ENCODE measurements around the gene MTPN.
A peak's percentile ranks its signal among the peaks of the same experiment; 100 is the strongest.

Gene MTPN

GRCh38 chr7:135918134-135918533 lies 59.0 kb downstream of the MTPN start:
- Mint-ChIP-seq H3K9me3 (peaks cover 13 to 14% of the 10 kb centered on the region in 2 donors), H3K4me3 (no peak overlapping the region)
- ATAC-seq (replicated peaks): no peak

GRCh38 chr7:135917721-135918120 lies 59.4 kb downstream of the MTPN start:
- ATAC-seq (replicated peaks) (peak; percentile 49 to 69), DNase-seq (peak; percentile 4)
- H3K4me3 Mint-ChIP-seq: no peak overlapping the region
- peak overlapping the region; percentile 4 for H3K27ac Mint-ChIP-seq
- H3K36me3 Mint-ChIP-seq: peaks cover 20 to 41% of the 10 kb centered on the region in 2 donors
- H3K27me3 Mint-ChIP-seq: no peaks in the 10 kb centered on the region
- H3K9me3 Mint-ChIP-seq: peaks cover 13 to 14% of the 10 kb centered on the region in 2 donors
- H3K4me1 Mint-ChIP-seq: peaks cover 18 to 23% of the 10 kb centered on the region in 2 donors

More at GRCh38 chr7:135918134-135918533, 59.0 kb downstream of the MTPN start:
- Mint-ChIP-seq H3K27ac (no peak overlapping the region), H3K36me3 (peaks cover 24 to 41% of the 10 kb centered on the region in 2 donors), H3K27me3 (no peaks in the 10 kb centered on the region), H3K4me1 (peaks cover 18 to 23% of the 10 kb centered on the region in 2 donors)
- no peak for DNase-seq

GRCh38 chr7:135914346-135914745 lies 62.8 kb downstream of the MTPN start:
- Mint-ChIP-seq H3K4me3 (no peak overlapping the region), H3K4me1 (peaks cover 13 to 22% of the 10 kb centered on the region in 2 donors), H3K9me3 (peaks cover 9 to 11% of the 10 kb centered on the region in 2 donors), H3K36me3 (peaks cover 15 to 21% of the 10 kb centered on the region in 2 donors), H3K27ac (no peak overlapping the region), H3K27me3 (no peaks in the 10 kb centered on the region)
- ATAC-seq (replicated peaks) (no peak), DNase-seq (no peak)

DNA sequence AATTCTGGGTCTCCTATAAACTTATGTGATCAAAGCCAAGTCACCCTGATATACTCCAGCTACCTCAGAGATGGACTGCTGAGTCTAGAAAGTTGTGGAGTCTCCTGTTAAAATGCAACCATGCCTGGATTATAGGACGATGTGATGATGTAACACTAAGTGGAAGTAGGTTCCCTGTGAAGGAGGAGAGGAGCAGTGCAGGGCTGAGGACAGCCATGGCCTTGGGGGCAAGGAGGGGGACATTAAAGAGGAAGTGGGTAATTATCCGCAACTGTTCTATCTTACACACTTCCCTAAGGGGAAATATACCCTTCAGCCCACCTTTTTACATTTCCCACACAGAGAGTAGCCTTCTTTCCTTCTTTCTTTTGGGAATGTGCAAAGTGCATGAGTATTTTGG lies 63.8 kb downstream of the MTPN start:
- no peaks in the 10 kb centered on the region for H3K27me3 Mint-ChIP-seq
- H3K27ac Mint-ChIP-seq: no peak overlapping the region
- peaks cover 15 to 21% of the 10 kb centered on the region in 2 donors for H3K36me3 Mint-ChIP-seq
- DNase-seq: no peak
- ATAC-seq (replicated peaks): no peak
- peaks cover 9 to 14% of the 10 kb centered on the region in 2 donors for H3K4me1 Mint-ChIP-seq
- no peak overlapping the region for H3K4me3 Mint-ChIP-seq
- H3K9me3 Mint-ChIP-seq: peaks cover 9 to 10% of the 10 kb centered on the region in 2 donors

- Mint-ChIP-seq H3K27ac (no peak overlapping the region), H3K9me3 (peaks cover 0 to 1% of the 10 kb centered on the region in 2 donors)
- no peak for DNase-seq
These were observed 66.1 kb downstream of the MTPN start for GRCh38 chr7:135911099-135911498.

DNA sequence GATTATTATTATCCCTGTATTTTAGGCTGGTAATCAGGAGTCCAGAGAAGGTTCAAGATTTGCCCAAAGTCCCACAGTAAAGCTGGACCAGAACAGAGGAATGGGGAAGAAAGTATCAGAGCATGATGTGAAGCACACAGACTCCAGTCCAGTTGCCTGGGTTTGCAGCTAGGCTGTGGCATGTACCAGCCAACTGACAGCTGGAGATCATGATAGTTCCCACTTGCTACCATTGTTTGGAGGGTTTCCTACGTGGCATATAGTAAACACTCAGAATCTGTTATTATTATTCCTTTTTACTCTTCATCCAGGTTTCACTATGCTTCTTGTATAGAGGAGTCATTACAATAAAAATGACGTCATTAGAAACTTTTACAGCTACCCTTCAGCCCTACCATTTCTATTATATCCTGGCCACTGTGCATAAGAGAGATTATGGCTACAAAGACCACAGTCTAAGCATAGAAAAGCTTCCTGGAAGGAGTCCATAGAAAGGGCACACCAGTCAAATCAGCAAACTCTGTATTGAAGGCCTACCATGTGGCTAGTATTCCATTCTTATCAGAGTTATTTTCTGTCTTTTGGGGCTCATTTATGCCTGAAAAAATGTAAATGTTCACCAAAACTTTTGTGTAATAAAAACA lies 66.6 kb downstream of the MTPN start:
- DNase-seq: no peak
- Mint-ChIP-seq H3K4me3 (no peak overlapping the region), H3K9me3 (no peaks in the 10 kb centered on the region), H3K27ac (no peak overlapping the region), H3K4me1 (no peaks in the 10 kb centered on the region), H3K27me3 (no peaks in the 10 kb centered on the region), H3K36me3 (peaks cover 4% of the 10 kb centered on the region in 2 donors)
- ATAC-seq (replicated peaks): no peak

More at GRCh38 chr7:135911099-135911498, 66.1 kb downstream of the MTPN start:
- ATAC-seq (replicated peaks): no peak
- Mint-ChIP-seq H3K4me1 (no peaks in the 10 kb centered on the region), H3K4me3 (no peak overlapping the region), H3K27me3 (no peaks in the 10 kb centered on the region), H3K36me3 (peaks cover 6 to 9% of the 10 kb centered on the region in 2 donors)

GRCh38 chr7:135905858-135906257 lies 71.3 kb downstream of the MTPN start:
- Mint-ChIP-seq H3K27me3 (no peaks in the 10 kb centered on the region), H3K36me3 (no peaks in the 10 kb centered on the region), H3K4me3 (no peak overlapping the region), H3K4me1 (no peaks in the 10 kb centered on the region), H3K9me3 (peaks cover 0 to 2% of the 10 kb centered on the region in 2 donors), H3K27ac (no peak overlapping the region)
- no peak for DNase-seq
- ATAC-seq (replicated peaks): no peak

GRCh38 chr7:135905355-135905754 lies 71.8 kb downstream of the MTPN start:
- Mint-ChIP-seq H3K4me3 (no peak overlapping the region), H3K27ac (no peak overlapping the region), H3K36me3 (no peaks in the 10 kb centered on the region), H3K4me1 (no peaks in the 10 kb centered on the region), H3K9me3 (peaks cover 0 to 2% of the 10 kb centered on the region in 2 donors), H3K27me3 (no peaks in the 10 kb centered on the region)
- ATAC-seq (replicated peaks): no peak
- no peak for DNase-seq

DNA sequence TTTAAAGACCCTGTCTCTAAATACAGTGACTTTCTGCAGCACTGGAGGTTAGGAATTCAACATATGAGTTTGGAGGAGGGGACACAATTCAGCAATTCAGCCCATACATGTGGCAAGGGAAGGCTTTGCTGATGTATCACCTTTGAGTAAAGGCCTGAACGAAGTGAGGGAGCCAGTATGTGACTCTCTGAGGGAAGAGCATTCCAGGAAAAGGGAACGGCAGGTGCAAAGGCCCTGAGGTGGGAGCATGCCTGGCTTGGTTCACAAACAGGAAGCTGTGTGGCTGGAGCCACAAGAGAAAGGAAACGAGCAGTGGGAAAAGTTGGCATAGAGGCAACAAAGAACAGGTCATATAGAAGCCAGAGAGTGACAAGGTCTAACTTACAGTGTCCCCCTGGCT lies 72.9 kb downstream of the MTPN start:
- Mint-ChIP-seq H3K4me1 (no peaks in the 10 kb centered on the region), H3K27me3 (no peaks in the 10 kb centered on the region), H3K4me3 (no peak overlapping the region), H3K36me3 (no peaks in the 10 kb centered on the region), H3K27ac (no peak overlapping the region), H3K9me3 (peaks cover 0 to 2% of the 10 kb centered on the region in 2 donors)
- DNase-seq: no peak
- no peak for ATAC-seq (replicated peaks)

DNA sequence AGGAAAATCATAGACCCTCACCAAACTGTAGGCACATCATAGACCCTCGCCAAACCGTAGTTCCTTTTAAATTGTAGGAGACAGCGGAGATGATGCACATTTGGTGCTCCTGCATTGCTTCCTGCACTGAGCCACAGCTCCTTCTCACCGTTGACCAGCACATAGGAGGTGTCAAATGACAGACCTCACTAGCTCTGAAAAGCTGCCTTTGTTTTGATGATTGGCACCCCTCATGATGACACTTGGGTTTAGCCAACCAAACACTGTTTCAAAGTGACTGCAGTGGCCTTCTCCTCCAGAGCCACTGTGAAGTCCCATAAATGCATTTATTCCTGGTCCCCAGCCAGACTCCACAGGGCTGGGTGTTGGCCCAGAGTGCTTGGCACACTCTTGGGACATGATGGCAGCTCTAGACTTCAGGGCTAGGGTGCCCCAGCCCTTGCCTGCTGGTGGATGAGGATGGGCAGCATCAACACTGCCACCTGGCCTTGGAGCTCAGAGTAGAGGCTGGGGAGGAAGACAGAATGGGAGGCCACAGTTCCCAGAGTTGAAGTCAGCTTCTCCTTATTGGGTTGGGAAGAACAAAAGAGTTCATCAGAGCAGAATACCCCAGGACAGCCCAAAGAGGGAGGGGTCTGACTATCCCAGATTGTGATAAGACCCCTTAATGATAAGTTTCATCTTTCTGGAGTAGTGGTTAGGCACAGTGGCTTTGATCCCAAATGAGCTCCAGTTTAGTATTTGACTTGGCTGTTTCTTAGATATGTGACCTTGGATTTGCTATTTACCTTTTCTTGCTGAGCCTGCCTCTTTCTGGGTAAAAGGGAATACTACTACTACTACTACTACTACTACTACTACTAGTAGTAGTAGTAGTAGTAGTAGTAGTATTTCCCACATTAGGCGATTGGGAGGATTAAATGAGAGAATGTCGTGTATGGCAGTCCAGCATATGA lies 75.3 kb downstream of the MTPN start:
- Mint-ChIP-seq H3K4me3 (no peak overlapping the region), H3K36me3 (no peaks in the 10 kb centered on the region), H3K27me3 (no peaks in the 10 kb centered on the region), H3K9me3 (peaks cover 0 to 2% of the 10 kb centered on the region in 2 donors), H3K27ac (no peak overlapping the region), H3K4me1 (no peaks in the 10 kb centered on the region)
- no peak for ATAC-seq (replicated peaks)
- no peak for DNase-seq

- Mint-ChIP-seq H3K27ac (no peak overlapping the region), H3K4me1 (no peaks in the 10 kb centered on the region), H3K27me3 (no peaks in the 10 kb centered on the region), H3K4me3 (no peak overlapping the region), H3K9me3 (peaks cover 0 to 2% of the 10 kb centered on the region in 2 donors), H3K36me3 (no peaks in the 10 kb centered on the region)
- ATAC-seq (replicated peaks) (no peak), DNase-seq (no peak)
These were observed 77.1 kb downstream of the MTPN start for GRCh38 chr7:135900065-135900546.

GRCh38 chr7:135899458-135900064 lies 77.6 kb downstream of the MTPN start:
- no peaks in the 10 kb centered on the region for H3K27me3 Mint-ChIP-seq
- no peaks in the 10 kb centered on the region for H3K4me1 Mint-ChIP-seq
- ATAC-seq (replicated peaks) (no peak), DNase-seq (no peak)
- no peak overlapping the region for H3K4me3 Mint-ChIP-seq
- peaks cover 0 to 2% of the 10 kb centered on the region in 2 donors for H3K9me3 Mint-ChIP-seq
- H3K27ac Mint-ChIP-seq: no peak overlapping the region
- H3K36me3 Mint-ChIP-seq: no peaks in the 10 kb centered on the region

DNA sequence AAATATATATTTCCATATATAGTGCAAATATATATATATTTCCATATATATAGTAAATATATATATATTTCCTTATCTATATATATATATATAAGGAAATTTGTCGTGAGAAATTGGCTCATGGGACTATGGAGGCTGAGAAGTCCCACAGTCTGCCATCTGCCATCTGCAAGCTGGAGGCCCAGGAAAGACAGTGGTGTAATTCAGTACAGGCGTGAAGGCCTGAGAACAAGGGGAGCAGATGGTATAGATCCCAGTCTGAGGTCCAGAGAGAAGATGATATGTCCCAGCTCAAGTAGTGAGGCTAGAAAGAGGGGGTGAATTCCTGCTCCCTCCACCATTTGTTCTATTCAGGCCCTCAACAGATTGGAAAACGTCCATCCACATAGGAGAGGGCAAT lies 78.9 kb downstream of the MTPN start:
- Mint-ChIP-seq H3K27ac (no peak overlapping the region), H3K4me1 (no peaks in the 10 kb centered on the region), H3K27me3 (no peaks in the 10 kb centered on the region), H3K9me3 (no peaks in the 10 kb centered on the region), H3K4me3 (no peak overlapping the region), H3K36me3 (no peaks in the 10 kb centered on the region)
- DNase-seq (no peak), ATAC-seq (replicated peaks) (no peak)

DNA sequence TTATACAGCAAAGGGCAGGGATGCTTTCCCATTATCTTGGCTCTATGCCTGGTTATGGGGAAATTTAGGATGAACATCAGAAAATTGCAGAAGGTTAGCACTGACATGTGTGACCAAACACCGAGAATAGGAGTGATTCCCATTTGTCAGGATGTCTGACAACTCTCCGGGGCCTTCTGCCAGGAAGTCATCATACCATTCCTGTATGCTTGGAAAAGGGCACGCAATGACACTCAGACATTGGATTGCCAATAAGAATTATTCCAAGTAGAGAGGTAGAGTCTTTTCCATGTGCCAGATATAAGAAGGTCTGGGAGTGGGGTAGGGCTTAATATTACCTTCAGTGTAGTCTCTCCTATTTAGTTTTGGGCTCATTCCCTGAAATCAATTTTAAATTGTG lies 82.3 kb downstream of the MTPN start:
- Mint-ChIP-seq H3K27me3 (no peaks in the 10 kb centered on the region), H3K9me3 (no peaks in the 10 kb centered on the region), H3K4me3 (no peak overlapping the region)

More for the DNA sequence above, 82.3 kb downstream of the MTPN start:
- Mint-ChIP-seq H3K36me3 (no peaks in the 10 kb centered on the region), H3K27ac (no peak overlapping the region), H3K4me1 (no peaks in the 10 kb centered on the region)
- DNase-seq: no peak
- no peak for ATAC-seq (replicated peaks)

Measured in stimulated activated naive B cell treated with anti-CD40 and anti-IgM and Interleukin-4, amounts not matched to agents 10 μg/mL and 1 μg/mL and 100 μg/mL, for 72 hours (primary cell).